GM12873 (cell line): ENCODE results near the gene TAF1D.

ENCODE experiments used
- TF ChIP-seq, protein P1 (sequence below): IDR thresholded peaks from 2 replicates; pipeline ENCODE4 v1.5.1; 2012; ENCODE audit warnings: low read depth, mild to moderate bottlenecking, moderate library complexity, low read length, control low read depth; ENCODE audit not compliant: insufficient read depth; ENCODE audit errors: missing control alignments

Gene TAF1D

DNA sequence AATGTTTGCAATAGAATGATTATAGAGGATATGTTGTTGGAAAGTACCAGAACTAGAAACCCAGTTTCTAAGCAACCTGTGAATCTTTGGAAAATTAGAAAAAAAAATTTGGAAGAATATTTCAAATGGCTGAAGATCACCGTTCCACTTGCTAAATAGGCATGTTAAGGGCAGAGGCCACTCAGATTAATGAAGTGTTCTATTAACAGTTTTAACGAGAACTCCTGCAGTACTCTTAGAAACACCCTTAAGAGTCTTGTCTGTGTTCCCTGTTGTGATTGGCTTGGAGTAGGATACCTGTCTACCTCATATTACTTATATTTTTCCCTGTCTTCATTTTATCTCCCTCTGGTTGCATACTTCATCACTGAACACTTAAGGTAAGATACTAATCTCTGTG lies 4.8 kb upstream of the TAF1D start:
- TF ChIP-seq, protein P1, sequence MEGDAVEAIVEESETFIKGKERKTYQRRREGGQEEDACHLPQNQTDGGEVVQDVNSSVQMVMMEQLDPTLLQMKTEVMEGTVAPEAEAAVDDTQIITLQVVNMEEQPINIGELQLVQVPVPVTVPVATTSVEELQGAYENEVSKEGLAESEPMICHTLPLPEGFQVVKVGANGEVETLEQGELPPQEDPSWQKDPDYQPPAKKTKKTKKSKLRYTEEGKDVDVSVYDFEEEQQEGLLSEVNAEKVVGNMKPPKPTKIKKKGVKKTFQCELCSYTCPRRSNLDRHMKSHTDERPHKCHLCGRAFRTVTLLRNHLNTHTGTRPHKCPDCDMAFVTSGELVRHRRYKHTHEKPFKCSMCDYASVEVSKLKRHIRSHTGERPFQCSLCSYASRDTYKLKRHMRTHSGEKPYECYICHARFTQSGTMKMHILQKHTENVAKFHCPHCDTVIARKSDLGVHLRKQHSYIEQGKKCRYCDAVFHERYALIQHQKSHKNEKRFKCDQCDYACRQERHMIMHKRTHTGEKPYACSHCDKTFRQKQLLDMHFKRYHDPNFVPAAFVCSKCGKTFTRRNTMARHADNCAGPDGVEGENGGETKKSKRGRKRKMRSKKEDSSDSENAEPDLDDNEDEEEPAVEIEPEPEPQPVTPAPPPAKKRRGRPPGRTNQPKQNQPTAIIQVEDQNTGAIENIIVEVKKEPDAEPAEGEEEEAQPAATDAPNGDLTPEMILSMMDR = no peak

DNA sequence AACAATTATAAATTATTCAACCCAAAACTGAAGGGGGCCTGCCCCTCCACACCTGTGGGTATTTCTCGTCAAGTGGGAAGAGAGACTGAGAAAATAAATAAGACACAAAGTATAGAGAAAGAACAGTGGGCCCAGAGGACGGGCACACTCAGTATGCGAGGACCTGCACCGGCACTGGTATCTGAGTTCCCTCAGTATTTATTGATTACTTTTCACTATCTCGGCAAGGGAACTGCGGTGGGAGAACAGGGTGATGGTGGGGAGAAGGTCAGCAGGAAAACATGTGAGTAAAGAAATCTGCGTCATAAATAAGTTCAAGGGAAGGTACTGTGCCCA lies 3.3 kb upstream of the TAF1D start:
- TF ChIP-seq, protein P1 = no peak

DNA sequence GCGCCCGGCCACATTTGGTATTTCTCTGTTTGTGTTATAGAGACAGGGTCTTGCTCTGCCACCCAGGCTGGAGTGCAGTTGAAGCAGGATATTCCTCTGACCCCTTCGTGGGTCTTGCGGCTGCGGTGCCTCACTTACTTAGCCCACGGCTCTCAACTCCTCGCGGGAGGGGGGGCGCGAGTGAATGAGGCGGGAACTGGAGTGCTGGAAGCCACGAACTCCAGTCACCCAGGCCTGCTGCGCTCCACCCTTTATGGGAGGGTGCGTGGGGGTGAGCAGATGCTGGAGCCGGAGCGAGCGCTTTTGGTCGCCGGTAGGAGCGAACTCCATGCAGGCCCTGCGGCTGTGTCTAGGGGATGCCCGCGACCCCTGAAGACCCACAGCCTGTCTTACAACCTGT lies 2.0 kb upstream of the TAF1D start:
- TF ChIP-seq, protein P1 = no peak

DNA sequence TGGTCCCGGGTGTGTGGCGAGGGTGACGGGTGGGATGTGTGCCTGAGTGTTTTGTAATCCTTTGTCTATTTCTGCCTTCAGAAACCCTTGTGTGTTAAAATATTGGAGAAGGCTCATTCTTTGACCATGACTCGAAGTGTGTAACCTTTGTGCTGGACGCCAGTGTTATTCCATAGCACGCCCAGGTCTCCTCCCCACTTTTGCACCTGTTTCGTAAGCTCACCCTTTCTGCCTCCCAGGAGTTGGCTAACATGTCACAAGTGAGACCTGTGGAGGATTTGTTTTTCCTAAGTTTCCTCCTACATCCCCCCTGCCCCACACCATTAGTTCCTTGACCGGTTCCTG lies 559 bp upstream of the TAF1D start:
- TF ChIP-seq, protein P1 = no peak

DNA sequence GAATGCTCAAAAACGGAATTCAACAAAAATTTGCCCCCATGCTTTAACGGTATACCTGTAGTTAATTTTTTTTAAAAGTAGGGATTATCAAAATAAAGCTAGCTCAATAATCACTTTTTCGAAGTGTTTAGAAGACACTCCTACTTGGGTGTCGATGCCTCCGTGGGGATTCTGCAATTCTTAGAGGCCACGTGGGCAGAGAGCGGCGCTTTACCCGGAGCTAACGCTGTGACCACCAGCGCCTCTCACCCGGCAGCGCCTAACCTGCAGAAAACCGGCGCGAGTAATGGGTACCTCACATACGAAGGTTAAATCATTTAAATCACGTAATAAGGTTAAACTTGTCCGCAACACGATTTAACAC lies 583 bp downstream of the TAF1D start:
- TF ChIP-seq, protein P1 = no peak

DNA sequence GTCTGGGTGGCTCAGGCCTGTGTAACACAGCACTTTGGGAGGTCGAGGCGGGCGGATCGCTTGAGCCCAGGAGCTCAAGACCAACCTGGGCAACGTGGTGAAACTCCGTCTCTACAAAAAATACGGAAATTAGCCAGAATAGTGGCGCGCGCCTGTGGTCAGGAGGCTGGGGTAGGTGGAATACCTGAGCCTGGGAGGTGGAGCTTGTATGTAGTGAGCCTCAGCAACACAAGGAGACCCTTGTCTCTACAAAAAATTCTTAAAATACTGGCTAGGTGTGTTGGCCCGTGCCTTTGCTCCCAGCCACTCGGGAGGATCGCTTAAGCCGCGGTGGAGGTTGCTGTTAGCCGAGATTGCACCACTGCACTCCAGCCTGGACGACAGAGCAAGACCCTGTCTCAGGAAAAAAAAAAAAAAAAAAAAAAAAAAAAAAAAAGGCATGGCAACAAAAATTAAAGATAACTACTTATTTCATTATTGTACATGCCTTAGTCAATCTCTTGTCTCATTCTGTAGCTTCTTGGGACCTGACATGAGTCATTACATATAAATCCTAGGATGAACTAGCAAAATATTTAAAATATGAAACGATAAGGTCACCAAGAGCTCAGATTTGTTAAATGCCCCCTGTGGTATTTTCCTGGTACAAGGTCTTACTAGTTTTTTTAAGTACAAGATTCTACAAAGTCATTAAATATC lies 1.1 kb downstream of the TAF1D start:
- TF ChIP-seq, protein P1 = no peak

DNA sequence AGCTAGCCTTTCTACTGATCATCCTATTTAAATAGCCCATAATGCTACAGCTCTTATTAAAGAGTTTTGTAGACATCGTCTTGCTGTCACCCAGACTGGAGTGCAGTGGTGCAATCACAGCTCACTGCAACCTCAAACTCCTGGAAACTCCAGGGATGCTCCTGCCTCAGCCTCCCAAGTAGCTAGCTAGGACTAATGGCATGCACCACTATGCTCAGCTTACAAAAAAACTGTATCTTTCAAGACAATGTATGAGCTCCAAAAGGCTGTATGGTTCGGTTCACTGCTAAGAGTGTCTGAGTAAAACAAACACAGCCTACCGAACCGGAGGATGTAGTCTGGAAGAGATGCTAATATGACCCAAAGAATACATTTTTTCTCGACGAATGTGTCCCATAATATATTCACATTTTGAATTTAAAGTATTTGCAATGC lies 2.6 kb downstream of the TAF1D start:
- TF ChIP-seq, protein P1 = no peak
